ENCODE measurements around the gene METTL15.
"Not testable (repeated sequence)": the region's sequence is repeated elsewhere in the genome, so short reads cannot be mapped to it uniquely, and the experiment has no call there.

Gene METTL15

DNA sequence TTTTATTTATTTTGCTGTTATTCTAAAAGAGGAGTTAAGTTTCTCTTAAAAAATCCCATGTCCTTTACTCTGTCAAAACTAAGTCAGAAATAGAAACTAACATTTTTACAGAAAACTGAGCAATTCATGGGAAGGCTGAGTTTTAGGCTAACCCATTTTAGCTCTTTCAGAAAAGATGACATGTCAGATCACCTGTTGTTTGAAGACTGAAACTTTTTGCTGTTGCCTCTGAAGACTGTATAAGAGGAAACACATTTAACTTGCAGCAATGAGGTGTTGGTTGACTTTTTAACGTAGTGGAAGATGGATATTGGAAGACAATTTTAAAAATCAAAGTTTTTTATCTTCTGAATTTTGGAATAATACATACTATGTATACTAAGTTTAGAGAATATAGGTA is 115.4 kb downstream of the METTL15 start:
- DNase-seq = no peak

DNA sequence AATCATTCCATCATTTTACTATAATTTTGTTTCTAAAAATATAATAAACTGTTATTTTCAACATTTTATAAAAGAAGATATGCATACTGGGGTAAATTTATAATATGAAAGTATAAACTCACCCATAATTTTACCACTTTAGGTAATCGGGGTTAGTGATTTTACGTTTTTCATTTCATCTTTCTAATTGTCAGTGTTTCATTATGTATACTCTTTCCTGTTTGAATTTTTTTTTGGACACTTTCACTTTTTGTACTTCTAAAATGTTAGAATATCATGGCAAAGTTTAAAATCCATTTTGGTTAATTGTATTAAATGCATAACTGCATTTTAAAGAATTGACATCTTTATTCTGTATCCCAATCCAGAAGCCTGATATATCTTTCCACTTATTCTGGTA is 115.8 kb downstream of the METTL15 start:
- no peak for DNase-seq

DNA sequence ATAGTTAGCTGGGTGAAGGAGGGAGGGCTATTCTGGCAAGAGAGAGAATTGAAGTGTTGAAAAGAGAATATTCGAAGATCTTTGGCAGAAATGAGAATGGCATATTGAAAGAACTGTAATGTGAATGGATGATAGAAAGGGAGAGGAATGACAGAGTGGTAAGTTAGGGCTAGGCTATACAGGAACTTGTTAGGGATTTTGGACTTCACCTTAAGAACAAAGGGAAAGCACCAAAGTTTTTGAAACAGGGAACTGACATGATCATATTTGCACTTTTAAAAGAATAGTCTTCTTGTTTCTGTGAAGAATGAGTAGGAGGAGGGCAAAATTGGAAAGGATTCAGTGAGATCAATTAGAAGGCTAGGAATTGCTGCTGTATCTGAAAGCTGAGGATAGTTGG is 119.3 kb downstream of the METTL15 start:
- no peak for DNase-seq

DNA sequence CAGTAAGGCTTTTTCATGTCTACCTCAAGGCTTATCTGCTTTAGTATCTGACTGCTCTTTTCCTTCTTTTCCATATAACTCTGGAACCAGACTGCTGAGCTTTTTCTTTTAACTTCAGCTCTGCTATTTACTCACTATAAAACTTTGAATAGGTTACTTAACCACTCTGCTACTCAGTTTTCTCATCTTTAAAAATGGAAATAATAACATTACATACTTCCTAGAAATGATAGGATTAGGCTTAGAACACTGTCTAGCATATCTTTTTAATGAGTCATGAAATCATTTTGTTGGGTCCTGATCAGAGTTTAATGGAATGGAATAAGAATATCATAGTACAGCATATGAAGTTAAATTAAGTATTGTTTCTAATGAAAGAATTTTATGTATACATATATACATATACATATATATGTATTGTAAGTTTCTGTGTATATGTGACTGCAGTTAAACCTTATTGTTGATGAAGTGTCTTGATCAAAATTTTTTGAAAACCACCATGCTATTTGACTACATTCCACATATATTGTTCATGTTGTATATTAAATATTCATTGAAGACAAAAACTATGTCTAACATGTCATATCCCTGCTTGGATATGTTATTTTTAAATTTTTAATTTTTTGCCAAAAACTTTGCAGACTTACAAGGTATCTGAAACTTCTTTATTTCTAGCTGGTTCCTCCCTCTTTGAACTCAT is 120.2 kb downstream of the METTL15 start:
- DNase-seq = no peak

DNA sequence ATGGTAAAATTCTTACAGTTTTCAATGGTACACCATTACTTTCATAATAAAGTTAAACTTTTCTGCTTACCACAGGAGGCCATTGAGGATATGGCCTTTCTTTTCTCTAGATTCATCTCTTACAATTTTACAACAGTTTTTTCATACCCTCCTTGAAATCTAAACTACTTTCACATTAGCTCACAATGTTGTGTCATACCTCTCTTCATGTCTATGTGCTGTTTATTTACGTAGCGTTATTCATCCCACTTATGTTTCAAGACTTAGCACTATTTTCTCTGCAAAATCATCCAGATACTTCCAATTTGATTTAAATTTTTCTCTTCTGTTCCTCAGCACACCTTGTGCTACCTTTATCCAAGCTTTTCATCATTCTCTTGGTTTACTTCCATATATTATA is 123.3 kb downstream of the METTL15 start:
- DNase-seq = no peak

DNA sequence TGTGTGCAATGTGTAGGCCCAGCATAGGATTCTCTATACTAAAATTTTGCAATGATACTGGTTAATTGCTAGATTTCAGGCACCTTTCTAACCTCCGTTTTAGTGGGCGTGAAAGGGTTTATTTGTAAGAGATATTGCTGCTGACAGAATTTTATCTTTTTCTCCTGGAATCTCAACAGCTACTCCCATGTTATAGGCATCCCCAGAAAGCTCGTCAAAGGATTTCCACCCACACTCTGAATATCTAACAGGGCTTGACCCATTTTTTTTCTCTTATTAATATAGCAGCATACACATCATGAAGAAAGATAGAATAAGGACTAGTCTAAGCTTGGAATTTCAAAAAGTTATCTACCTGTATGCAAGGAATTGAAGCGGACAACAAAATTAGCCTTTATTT is 124.5 kb downstream of the METTL15 start:
- no peak for DNase-seq

DNA sequence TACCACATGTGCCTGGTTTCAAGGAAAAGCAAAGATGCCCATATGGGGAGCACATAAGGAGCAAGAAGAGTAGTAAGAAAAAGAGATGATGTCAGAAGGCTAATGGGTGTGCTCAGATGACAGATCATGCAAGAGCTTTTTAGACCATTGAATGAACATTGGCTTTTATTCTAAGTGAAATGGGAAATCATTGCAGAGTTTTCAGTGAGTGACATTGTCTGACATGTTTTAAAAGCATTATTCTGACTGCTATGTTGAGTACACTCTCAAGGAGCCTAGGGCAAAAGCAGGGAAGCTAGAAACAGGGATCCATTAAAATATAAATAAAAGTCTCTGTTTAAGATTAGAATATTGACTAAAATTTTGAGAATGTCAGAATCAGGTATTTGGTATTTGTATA is 133.6 kb downstream of the METTL15 start:
- DNase-seq = no peak

DNA sequence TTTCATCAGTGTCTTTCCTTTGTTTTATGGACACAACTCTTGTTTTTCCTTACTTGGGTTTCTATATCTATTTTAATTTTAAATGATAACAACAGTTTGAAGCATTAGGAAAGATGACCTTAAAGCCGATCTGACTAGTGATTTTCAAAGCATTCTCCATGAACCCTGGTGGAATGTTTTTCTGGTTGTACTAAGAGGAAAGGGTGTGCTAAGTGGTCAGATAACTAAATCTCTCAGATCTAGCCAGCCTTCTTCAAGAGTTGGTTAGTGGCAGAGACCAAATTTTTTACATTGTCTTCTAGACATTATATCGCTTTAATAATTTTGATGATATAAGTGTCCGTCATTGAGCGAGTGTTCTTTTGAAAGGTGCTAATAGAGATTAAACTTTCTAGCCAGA is 134.4 kb downstream of the METTL15 start:
- no peak for DNase-seq

DNA sequence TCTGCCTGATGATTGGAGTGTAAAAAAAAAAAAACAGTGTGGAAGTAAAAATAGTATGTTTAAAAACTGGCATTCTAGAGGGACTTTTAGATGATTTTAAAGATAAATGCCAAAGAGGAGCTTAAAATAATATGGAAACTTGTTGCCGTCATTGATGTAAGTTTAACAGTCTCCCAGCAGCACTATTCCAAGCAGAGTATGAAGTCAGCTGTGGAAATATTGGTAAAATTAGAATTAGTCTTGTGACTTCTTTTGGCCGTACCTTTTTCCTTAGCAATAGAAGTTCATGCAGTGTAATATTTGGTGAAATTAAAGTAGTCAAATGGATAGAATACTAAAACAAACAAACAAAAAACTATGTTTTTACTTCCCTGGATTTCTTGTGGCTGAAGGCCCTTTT is 134.9 kb downstream of the METTL15 start:
- no peak for DNase-seq

DNA sequence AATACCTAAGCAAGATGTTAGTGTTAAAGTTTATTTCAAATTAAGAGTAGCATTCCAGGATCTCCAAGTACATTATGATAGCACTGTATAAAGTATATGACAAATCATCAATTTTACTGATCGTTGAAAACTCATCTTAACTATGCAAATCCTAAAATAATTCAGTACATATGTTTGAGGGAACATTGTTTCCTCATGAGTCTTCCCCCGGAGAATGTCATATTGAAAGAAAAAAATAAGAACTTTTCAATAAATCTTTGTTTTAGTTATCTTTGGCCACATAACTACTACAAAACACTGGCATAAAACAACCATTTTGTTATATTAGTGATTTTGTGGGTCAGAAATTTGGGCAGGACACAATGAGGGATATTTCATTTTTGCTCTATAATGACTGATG is 135.4 kb downstream of the METTL15 start:
- DNase-seq = no peak

DNA sequence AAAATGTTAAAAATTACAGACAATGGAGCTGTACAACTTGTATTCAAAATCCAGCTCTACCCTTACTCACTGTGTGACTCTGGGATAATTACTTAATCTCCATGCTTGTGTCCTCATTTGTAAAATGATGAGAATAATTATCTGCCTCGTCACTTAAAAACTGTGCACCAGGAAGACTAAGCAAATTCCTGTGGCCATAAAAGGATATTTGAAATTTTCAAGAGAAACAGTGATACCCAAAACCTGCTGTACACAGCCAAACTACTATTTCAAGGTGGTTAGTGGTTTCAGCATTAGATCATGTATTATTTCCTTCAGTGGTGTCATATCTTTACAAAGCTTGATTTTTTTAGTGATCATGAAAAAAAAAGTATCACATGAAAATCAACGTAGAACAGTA is 136.9 kb downstream of the METTL15 start:
- DNase-seq = no peak

DNA sequence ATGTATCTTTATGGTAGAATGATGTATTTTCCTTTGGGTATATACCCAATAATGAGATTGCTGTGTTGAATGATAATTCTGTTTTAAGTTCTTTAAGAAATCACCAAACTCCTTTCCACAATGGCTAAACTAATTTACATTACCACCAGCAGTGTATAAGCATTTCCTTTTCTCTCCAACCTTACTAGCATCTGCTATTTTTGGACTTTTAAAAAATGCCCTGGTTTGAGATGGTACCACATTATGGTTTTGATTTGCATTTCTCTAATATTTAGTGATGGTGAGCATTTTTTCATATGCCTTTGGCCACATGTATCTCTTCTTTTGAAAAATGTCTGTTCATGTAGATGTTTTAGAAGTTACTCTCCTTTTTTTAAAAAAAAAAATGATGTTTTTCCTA is 142.0 kb downstream of the METTL15 start:
- no peak for DNase-seq

DNA sequence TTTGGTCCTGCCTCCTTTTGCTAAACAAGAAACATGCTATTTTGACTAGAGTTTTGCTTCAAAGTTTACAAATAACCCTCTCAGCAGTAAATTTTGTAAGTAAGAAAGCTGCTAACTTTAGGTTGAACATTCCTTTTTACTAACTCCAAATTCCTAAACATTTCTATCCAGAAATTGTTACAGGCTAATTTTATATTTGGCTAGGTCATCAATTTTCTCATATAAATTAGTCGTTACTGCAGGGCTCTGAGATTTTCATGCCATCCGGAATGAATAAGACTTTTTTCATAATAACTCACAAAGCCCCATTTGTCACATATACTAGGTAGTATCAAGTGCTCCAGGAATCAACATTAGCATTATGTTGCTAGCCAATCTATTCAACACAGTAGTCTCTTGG is 143.1 kb downstream of the METTL15 start:
- DNase-seq = no peak

DNA sequence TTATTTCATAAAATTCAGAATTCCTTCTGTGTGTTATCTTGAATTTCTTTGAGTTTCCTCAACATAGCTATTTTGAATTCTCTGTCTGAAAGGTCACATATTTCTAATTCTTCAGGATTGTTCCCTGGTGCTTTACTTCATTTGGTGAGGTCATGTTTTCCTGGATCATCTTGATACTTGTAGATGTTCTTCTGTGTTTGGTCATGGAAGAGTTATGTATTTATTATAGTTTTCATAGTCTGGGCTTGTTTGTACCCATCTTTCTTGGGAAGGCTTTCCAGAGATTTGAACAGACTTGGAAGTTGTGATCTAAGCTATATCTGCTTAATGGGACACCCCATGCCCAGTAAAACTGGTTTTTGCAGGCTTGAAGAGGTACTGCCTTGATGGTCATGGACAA is 149.6 kb downstream of the METTL15 start:
- no peak for DNase-seq

DNA sequence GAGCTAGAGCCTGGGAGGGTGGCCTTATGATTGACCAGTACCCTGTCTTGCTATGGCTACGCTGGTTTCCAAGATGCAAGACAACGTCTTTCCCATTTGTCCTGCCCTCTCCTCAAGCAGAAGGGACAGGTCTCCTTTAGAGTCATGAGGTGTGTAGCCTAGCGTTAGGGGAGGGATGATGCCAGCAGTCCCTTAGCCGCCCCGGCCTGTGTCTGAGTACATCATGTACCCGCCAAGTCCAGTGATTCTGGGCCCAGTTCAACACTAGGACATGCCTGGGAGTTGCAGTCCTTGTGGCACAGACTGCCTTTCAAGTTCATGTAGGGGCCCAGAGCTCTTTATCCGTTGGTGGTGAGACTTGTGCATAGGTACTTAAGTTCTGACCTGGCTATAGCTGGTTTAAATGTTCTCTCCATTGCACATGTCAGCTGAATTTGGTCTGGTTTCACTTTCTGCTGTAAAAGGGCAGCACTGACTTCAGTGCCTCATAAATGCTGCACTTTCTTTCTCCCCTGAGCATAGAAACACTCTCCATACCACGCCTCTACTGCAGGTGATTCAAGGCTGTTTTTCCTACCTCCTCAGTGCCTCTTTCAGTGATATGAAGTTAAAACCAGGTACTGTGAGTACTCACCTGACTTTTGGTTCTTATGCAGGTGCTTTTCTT is 151.1 kb downstream of the METTL15 start:
- no peak for DNase-seq

DNA sequence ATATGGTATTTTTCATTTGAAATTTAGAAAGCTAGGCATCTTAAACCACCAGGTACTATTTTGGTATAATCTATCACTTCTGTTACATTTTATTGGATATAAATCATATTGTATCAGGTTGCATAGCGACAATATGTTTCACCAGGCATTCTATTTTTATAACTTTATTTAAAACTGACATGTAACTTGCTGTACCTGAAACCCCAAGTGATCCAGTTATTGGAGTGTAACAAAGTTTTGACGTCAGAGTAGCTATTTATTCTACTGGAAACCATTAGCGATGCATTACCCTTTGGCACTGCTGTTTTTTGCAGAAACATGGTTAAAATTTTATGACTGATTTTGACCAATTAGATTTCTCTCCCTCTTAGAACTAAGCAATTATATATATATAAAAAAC is 160.7 kb downstream of the METTL15 start:
- DNase-seq = no peak

DNA sequence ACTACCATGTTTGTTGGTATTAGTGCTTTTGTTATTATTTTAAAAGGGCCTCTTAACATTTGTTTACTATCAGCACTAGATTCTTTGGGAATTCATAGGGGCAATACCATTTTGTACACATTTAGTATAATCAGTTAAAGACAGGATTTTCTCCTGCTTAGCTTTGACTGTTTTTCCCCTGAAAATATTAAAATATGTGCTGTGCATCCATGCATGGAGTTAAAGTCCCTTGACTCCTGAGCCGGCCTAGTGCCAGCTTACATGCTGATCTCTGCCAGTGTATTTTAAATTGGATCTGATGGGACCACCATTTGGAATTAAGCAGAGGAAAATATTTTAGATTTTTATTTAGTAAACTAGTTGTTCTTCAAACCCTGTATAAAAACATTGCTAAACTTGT is 161.4 kb downstream of the METTL15 start:
- DNase-seq = no peak

DNA sequence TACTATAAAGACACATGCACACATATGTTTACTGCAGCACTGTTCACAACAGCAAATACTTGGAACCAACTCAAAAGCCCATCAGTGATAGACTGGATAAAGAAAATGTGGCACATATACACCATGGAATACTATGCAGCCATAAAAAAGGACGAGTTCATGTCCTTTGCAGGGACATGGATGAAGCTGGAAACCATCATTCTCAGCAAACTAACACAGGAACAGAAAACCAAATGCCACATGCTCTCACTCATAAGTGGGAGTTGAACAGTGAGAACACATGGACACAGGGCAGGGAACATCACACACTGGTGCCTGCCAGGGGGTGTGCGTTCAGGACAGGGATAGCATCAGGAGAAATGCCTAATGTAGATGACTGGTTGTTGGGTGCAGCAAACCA is 164.1 kb downstream of the METTL15 start:
- not testable (repeated sequence) for DNase-seq

DNA sequence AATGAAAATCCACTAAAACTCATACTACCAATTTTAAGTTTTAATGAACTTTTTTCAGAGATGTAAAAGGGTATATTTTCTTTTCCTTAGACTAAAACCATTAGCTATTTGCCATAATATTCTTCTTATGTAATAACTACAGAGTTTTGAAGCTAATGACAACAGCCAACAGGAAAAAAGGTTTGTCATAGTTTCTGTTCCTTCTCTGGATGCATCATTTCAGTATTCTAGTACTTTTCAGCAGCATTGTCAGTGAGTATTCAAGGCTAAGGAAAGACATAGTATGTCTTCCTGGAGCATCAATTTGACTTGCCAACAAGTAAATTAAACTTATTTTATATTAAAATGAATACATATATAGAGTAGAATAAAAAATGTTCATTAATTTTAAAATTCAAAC is 166.0 kb downstream of the METTL15 start:
- DNase-seq = no peak

DNA sequence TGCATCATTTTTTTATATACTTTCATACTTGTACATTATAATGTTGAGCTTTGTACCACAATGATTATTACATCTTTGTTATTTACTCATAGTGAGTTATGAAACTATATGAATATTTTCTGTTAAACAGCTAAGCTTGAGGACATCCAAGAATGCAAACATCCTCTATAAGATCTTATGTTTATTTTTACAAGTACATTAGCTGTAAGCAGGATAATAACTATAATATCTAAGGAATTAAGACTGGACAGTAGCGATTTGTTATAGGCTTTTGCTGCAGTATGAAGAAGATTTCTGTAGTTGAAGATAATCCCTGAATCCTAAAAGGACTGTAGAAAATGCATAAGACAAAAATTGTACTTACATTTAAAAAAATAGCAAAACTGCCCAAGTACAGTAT is 176.0 kb downstream of the METTL15 start:
- no peak for DNase-seq

DNA sequence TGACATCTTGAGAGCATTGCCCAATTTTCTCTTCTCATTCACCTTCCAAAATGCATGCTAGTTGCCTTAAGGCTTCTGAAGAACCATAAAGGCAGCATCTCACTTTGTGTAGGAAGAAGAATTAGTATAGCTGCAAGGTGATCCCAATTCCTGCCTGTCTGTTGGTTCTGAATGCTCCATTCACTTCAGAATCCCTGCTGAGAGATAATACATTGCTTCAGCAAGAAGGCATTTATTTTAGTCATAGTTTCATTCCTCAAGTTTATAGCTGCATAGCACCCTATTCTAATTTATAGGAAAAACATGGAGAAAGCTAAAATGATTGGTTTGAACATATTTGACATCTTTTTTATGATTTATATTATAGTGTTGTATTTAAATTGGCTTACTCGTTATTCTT is 181.3 kb downstream of the METTL15 start:
- DNase-seq = no peak

DNA sequence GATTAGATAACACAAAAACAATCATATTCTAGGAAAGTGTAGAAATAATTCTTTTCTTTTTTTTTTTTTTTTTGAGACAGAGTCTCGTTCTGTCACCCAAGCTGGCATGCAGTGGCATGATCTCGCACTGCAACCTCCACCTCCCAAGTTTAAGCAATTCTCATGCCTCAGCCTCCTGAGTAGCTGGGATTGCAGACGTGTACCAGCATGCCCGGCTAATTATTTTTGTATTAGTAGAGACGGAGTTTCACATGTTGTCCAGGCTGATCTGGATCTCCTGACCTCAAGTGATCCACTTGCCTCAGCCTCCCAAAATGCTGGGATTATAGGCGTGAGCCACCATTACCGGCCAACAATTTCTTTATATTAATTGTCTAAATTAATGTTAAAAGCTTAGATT is 182.8 kb downstream of the METTL15 start:
- DNase-seq = not testable (repeated sequence)

DNA sequence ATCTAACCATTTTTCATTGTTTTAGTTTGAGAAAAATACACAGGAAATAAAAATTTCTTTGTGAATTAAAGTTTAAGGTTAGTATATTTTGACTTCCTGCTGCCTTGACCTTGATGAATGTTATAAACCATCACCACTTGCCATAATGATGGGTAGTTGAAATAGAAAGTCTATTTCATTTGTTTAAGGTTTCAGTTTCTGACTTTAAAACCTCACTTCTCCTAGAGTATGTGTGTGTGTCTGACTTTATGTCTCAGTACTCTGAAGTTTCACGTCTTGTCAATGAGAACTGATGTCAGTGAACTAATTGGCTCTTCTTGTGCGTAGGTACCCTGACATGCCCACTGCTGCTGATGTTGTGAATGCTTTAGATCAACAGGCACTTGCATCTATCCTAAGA is 188.2 kb downstream of the METTL15 start:
- no peak for DNase-seq

DNA sequence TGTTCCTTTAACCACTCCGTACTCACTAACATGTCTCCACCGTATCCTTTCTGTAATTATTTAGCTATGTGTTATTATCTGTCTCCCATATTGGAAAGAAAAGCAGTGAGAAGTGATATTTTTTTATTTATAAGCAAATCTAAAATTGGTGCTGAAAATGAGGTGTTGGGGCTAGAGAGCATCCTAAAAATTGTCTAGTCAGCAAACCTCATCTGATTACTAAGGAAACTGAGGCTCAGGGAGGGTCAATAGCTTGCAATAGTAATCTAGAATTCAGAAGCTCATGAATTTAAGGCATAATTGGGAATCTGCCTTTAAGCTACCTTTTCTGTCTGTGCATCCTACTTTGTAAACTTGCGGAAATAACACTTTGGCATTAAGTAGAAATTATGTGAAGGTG is 190.0 kb downstream of the METTL15 start:
- no peak for DNase-seq
